ENCODE results near the gene ELP4. TPM values are rescaled to one million over a fixed set of nuclear protein-coding genes. Genes with fewer than 3 reads are reported as not detected.
"Not testable (repeated sequence)": the region's sequence is repeated elsewhere in the genome, so short reads cannot be mapped to it uniquely, and the experiment has no call there.

Gene ELP4
- total RNA-seq, 4 donors from 2014 or later: 28.5 to 37.6 (median 32.3) TPM

DNA sequence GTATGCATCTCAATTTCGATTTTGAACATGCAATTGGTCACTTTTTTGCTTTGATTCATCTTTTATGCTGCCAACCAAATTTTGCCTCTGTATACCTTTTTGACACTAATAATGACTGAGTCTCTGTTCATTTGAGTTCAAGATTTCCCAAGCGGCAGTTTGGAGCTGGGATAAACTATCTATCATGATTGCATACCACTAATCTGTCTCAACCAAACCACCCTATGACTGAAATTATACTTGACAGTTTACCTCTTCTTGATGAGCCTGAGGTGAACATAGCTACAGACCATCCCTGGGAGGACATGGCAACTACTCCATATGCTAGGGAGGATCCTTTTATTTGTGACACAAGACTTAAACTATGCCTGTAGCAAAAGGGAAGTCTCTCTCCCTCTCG, 155.4 kb downstream of the ELP4 start:
- TF ChIP-seq, protein P1, sequence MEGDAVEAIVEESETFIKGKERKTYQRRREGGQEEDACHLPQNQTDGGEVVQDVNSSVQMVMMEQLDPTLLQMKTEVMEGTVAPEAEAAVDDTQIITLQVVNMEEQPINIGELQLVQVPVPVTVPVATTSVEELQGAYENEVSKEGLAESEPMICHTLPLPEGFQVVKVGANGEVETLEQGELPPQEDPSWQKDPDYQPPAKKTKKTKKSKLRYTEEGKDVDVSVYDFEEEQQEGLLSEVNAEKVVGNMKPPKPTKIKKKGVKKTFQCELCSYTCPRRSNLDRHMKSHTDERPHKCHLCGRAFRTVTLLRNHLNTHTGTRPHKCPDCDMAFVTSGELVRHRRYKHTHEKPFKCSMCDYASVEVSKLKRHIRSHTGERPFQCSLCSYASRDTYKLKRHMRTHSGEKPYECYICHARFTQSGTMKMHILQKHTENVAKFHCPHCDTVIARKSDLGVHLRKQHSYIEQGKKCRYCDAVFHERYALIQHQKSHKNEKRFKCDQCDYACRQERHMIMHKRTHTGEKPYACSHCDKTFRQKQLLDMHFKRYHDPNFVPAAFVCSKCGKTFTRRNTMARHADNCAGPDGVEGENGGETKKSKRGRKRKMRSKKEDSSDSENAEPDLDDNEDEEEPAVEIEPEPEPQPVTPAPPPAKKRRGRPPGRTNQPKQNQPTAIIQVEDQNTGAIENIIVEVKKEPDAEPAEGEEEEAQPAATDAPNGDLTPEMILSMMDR (IDR thresholded peaks at IDR 0.05): no peak
- TF ChIP-seq POLR2AphosphoS5 (IDR thresholded peaks at IDR 0.05): no peak
- Histone ChIP-seq H3K9me3 (no peaks in the 10 kb centered on the region), H3K36me3 (no peaks in the 10 kb centered on the region), H3K4me1 (no peaks in the 10 kb centered on the region), H3K27me3 (no peaks in the 10 kb centered on the region), H3K27ac (no peak overlapping the region), H3K4me3 (no peak overlapping the region)
- DNase-seq (ENCODE audit: low spot score in 2 of 2): no peak
- 92% methylated on average over 3 of the region's 3 CpGs for WGBS

DNA sequence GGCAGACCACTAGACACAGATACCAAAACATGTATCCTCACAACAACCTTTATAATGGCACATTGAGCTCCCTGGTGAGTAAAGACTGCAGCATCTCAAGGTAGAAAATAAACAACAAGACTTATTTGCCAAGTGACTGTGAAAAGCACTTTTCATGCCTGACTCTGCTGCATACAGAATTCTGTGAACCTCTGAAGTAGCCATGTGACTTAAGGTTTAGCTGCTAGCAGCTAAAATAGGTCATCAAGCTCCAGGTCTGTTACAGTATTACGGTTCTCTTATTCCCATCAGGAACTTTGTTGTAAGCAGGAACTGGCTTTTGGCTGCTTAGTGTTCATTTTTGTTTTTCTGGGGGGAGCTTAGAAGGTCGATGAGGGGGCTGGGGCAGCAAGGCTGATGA, 162.1 kb downstream of the ELP4 start:
- Histone ChIP-seq H3K27me3 (no peaks in the 10 kb centered on the region), H3K36me3 (no peaks in the 10 kb centered on the region), H3K9me3 (no peaks in the 10 kb centered on the region), H3K4me1 (no peaks in the 10 kb centered on the region), H3K27ac (no peak overlapping the region), H3K4me3 (no peak overlapping the region)
- 81% methylated on average over 2 of the region's 2 CpGs for WGBS
- no peak for DNase-seq (ENCODE audit: low spot score in 2 of 2)
- TF ChIP-seq, protein P1 (IDR thresholded peaks at IDR 0.05): no peak

DNA sequence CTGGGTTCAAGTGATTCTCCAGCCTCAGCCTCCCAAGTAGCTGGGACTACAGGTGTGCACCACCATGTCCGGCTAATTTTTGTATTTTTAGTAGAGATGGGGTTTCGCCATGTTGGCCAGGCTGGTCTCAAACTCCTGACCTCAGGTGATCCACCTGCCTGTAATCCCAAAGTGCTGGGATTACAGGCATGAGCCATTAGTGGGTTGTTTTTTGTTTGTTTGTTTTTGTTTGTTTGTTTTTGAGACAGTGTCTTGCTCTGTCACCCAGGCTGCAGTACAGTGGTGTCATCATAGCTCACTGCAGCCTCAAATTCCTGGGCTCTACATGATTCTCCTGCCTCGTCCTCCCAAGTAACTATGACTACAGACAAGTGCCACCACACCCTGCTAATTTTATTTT, 163.5 kb downstream of the ELP4 start:
- H3K4me1 ChIP-seq; H3K27me3 ChIP-seq; H3K4me3 ChIP-seq; DNase-seq (ENCODE audit: low spot score in 2 of 2); H3K27ac ChIP-seq; H3K36me3 ChIP-seq; H3K9me3 ChIP-seq: not testable (repeated sequence)
- 91% methylated on average over 3 of the region's 3 CpGs for WGBS

DNA sequence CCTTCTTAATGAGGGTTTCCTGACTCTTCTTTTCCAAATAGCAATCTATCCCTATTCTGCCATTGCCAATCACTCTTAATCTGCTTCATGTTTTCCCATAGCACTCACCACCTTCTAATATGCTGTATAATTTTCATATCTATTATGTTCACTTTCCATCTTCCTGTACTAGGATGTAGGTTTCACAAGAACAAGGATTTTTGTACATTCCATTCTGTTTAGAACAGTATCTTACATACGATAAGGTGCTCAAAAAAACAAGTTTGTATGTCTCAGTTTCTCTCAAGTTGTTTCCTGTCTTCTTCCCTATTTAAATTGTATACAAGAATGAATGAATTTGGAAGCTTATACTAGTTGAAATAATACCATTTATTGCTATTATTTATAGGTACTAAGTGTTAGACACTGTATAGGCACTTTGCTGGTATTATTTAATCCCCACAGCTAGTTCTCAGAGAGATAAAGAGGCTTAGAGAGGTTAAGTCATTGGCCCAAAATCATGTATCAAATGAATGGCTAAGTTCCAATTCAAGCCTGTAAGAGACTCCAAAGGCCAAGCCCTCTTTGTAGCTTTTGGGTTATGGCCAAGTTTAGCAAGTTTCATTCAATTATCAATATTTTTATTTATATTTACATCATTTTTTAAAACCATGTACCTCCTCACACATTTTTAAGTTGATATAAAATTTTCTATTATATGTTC, 166.9 kb downstream of the ELP4 start:
- H3K9me3 ChIP-seq: no peaks in the 10 kb centered on the region
- no peaks in the 10 kb centered on the region for H3K36me3 ChIP-seq
- no peaks in the 10 kb centered on the region for H3K27me3 ChIP-seq
- no peak for TF ChIP-seq EP300 (IDR thresholded peaks at IDR 0.05)
- no peak for TF ChIP-seq POLR2A (IDR thresholded peaks at IDR 0.05)
- no peak for TF ChIP-seq POLR2AphosphoS5 (IDR thresholded peaks at IDR 0.05)
- TF ChIP-seq, protein P1 (IDR thresholded peaks at IDR 0.05): no peak
- no peak overlapping the region for H3K4me3 ChIP-seq
- no peak for DNase-seq (ENCODE audit: low spot score in 2 of 2)
- WGBS: 98% methylated on average over 1 of the region's 1 CpG
- no peaks in the 10 kb centered on the region for H3K4me1 ChIP-seq
- H3K27ac ChIP-seq: no peak overlapping the region

DNA sequence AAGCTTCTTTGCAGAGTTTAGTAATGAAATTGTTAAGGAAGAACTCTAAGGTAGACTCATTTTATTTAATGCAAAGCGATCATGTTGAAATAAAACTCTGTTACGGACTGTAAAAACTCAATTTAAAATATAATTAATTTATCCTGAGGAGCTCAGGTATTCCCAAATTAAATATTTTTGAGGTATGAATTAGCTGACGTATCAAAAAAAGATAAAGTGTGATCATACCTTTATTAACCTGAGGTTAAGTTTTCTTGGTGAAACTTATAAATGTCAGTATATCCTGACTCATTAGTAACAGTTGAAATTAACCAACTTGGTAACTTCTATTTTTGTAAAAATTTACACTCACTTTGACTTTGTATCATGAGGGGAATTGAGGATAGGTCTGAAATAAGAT, 171.2 kb downstream of the ELP4 start:
- WGBS: 99% methylated on average over 3 of the region's 3 CpGs
- no peaks in the 10 kb centered on the region for H3K9me3 ChIP-seq
- no peaks in the 10 kb centered on the region for H3K27me3 ChIP-seq
- H3K36me3 ChIP-seq: no peaks in the 10 kb centered on the region
- no peak overlapping the region for H3K4me3 ChIP-seq
- TF ChIP-seq EP300 (IDR thresholded peaks at IDR 0.05) (no peak), POLR2AphosphoS5 (IDR thresholded peaks at IDR 0.05) (no peak), POLR2A (IDR thresholded peaks at IDR 0.05) (no peak)
- TF ChIP-seq, protein P1 (IDR thresholded peaks at IDR 0.05): no peak
- H3K27ac ChIP-seq: no peak overlapping the region
- DNase-seq (ENCODE audit: low spot score in 2 of 2): no peak
- no peaks in the 10 kb centered on the region for H3K4me1 ChIP-seq

DNA sequence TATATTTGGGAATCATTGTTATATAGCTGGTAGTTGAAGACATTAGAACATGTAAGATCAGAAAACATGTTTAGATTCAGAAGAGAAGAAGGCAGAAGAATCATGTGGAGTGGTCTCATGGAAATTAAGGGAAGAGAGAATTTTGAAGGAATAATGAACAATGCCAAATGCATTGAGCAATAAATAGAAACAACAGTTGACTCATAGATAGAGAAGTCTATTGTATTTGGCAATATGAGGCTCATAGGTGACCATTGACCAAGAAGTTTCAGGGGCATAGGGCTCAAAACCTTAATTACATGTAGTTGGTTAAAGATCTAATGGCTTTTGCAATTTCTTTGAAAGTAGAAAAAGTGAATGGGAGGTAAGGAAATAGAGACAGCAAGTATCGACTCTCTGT, 177.7 kb downstream of the ELP4 start:
- no peak for DNase-seq (ENCODE audit: low spot score in 2 of 2)
- WGBS: 94% methylated on average over 1 of the region's 1 CpG
- Histone ChIP-seq H3K27me3 (no peaks in the 10 kb centered on the region), H3K4me3 (no peak overlapping the region), H3K9me3 (no peaks in the 10 kb centered on the region), H3K36me3 (no peaks in the 10 kb centered on the region), H3K4me1 (no peaks in the 10 kb centered on the region), H3K27ac (no peak overlapping the region)
- TF ChIP-seq POLR2AphosphoS5 (IDR thresholded peaks at IDR 0.05) (no peak), POLR2A (IDR thresholded peaks at IDR 0.05) (no peak), EP300 (IDR thresholded peaks at IDR 0.05) (no peak)
- TF ChIP-seq, protein P1 (IDR thresholded peaks at IDR 0.05): no peak
